Choroid plexus epithelial cell (primary cell): Measurements from ENCODE around the gene RAVER1.
"Not testable (repeated sequence)": the region's sequence is repeated elsewhere in the genome, so short reads cannot be mapped to it uniquely, and the experiment has no call there.

Experiments used
- DNase-seq: peaks from one replicate; pipeline ENCODE4 v3.0.0-alpha.2; 2010; ENCODE audit warnings: low read depth
- H3K4me3 ChIP-seq: 2 replicates; pipeline ENCODE4 v1.5.1; 2011; ENCODE audit warnings: low read depth, mild to moderate bottlenecking, control low read depth, low read length, moderate library complexity
- TF ChIP-seq, protein P1 (sequence below): conservative IDR thresholded peaks from 2 replicates; pipeline ENCODE4 v1.5.1; 2011; ENCODE audit warnings: low read depth, mild to moderate bottlenecking, control low read depth, inconsistent platforms, low read length, moderate library complexity

Gene RAVER1

DNA sequence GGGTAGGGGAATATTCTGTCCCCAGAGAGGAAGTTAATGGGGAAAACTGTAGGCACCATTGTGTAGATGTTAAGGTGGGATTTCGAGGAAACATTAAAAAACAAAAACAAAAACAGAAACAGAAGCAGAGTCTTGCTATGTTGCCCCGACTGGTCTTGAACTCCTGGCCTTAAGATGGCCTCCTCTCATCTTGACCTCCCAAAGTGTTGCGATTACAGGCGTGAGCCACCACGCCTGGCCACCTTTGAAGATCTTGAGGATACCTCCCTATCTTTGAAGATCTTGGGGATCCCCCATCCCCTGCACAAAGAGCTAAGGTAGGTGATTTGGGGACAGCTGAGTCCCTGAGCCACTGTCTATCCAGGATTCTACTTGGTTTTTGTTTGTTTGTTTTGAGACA lies 6.6 kb upstream of the RAVER1 start:
- H3K4me3 ChIP-seq = no peak overlapping the region
- no peak for DNase-seq
- TF ChIP-seq, protein P1, sequence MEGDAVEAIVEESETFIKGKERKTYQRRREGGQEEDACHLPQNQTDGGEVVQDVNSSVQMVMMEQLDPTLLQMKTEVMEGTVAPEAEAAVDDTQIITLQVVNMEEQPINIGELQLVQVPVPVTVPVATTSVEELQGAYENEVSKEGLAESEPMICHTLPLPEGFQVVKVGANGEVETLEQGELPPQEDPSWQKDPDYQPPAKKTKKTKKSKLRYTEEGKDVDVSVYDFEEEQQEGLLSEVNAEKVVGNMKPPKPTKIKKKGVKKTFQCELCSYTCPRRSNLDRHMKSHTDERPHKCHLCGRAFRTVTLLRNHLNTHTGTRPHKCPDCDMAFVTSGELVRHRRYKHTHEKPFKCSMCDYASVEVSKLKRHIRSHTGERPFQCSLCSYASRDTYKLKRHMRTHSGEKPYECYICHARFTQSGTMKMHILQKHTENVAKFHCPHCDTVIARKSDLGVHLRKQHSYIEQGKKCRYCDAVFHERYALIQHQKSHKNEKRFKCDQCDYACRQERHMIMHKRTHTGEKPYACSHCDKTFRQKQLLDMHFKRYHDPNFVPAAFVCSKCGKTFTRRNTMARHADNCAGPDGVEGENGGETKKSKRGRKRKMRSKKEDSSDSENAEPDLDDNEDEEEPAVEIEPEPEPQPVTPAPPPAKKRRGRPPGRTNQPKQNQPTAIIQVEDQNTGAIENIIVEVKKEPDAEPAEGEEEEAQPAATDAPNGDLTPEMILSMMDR = no peak

DNA sequence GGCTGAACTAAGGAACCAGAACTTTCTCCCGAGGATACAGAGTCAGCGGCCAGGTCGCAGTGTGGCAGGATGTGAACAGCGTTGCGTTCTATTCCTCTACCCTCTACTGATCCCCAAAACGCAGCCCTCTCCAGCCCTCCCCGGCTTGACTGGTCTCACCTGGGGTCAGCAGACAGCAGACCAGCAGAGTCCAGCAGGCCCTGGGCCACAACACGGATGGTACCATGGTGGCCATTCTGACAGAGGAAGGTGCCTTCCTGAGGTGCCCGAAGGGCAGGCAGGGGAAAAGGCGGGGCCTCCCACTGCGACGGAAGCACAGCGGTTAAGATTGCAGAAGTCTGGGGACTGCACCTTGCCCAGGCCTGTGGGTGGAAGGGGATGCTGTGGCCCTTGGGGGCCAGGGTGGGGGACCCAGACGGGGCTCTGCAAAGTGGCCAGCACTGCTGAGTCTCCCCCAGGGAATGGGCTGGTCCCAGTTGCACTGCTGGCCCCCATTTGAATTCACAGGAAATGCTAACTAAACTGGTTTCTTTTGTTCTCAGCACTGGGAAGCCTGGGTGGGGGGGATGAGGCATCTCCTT lies 6.1 kb upstream of the RAVER1 start, which contains the start of gene ICAM3:
Gene ICAM3, minus strand, starts transcription at position 245 of the 581 bp plus-strand sequence. Its CDS starts 10 bp downstream, at position 235.
- no peak for DNase-seq
- H3K4me3 ChIP-seq = no peak within 1 kb of the TSS
- TF ChIP-seq, protein P1 = no peak

- H3K4me3 ChIP-seq = no peak overlapping the region
- no peak for DNase-seq
- TF ChIP-seq, protein P1 = no peak
Observed at GRCh38 chr19:10338940-10339339, 5.6 kb upstream of the RAVER1 start.

DNA sequence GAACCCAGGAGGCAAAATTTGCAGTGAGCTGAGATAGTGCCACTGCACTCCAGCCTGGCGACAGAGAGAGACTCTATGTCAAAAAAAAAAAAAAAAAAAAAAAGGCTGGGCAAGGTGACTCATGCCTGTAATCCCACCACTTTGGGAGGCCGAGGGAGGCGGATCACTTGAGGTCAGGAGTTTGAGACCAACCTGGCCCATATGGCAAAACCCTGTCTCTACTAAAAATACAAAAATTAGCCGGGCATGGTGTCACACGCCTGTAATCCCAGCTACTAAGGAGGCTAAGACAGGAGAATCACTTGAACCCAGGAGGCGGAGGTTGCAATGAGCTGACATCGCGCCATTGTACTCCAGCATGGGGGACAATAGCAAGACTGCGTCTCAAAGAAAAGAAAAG lies 3.4 kb upstream of the RAVER1 start:
- DNase-seq = not testable (repeated sequence)

DNA sequence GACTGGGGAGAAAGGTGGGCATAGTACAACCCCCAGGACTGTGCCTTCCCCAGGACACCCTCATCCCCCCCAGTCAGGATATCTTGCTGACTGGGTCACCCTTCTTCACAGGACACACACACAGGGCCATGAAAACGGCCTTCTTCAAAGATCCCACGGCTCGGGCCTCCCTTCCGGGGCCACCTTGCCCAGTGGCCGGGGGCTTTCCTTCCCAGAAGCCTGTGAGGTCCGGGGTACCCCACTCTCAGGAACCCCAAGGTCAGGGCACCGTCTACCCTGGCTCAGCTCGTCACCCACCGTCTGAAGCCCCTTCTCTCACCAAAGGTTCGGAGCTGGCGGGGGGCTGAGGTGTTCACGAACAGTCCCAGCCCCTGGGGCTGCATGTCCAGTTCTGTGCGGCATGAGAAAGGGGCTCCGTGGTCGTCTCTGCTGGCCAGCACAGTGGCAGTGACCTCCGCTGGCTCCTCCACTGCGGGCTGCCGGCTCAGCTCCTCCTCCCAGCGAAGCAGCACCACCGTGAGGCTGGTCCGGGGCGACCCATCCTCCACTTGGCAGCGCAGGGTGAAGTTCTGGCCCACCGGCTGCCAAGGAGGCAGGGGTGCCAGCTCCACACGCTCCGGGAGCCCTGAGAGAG lies 2.1 kb upstream of the RAVER1 start:
- no peak for DNase-seq
- H3K4me3 ChIP-seq = peak overlapping the region; percentile 72
- TF ChIP-seq, protein P1 = no peak

More for the DNA sequence above, 3.4 kb upstream of the RAVER1 start:
- not testable (repeated sequence) for H3K4me3 ChIP-seq

GRCh38 chr19:10334588-10335351 lies 1.4 kb upstream of the RAVER1 start:
- DNase-seq = peak; percentile 97
- TF ChIP-seq, protein P1 = no peak
- peak overlapping the region; percentile 72 for H3K4me3 ChIP-seq

- DNase-seq = peak; percentile 13
- TF ChIP-seq, protein P1 = no peak
Observed at GRCh38 chr19:10333758-10334587, 644 bp upstream of the RAVER1 start.

More at GRCh38 chr19:10333758-10334587, 644 bp upstream of the RAVER1 start:
- H3K4me3 ChIP-seq = peak overlapping the region; percentile 72
